OCI-LY3 (cell line): Measurements from ENCODE around the gene RUSC1.

Experiments
- CTCF ChIP-seq: fragments of 200-600, 300-600 bp; sonication (generic); IDR thresholded peaks from 2 replicates; pipeline ENCODE4 v1.5.1; 2014; ENCODE audit warnings: antibody characterized with exemption, low read length, low read depth
- EZH2phosphoT487 ChIP-seq: fragments of 200-600 bp; shearing (Covaris generic); IDR thresholded peaks from 2 replicates; pipeline ENCODE4 v1.6.1; 2018; ENCODE audit warnings: antibody characterized with exemption, mixed run types, low read depth

- no peak for TF ChIP-seq CTCF
- TF ChIP-seq EZH2phosphoT487: no peak
Measured at GRCh38 chr1:155295942-155296267, 24.8 kb upstream of the RUSC1 start.
